Common myeloid progenitor, CD34-positive (primary cell): ENCODE data around the gene CLEC7A. TPM values are rescaled to one million over a fixed set of nuclear protein-coding genes. Genes with fewer than 3 reads are reported as not detected.

ENCODE experiments used
- CTCF ChIA-PET: fragments of 350-600 bp; sonication (Branson Sonifier 250); formaldehyde crosslinking; loops from one replicate; lab custom pipeline; 2021; ENCODE audit warnings: antibody characterized with exemption; lab: Charles Lee
- POLR2A ChIA-PET: fragments of 350-600 bp; sonication (Branson Sonifier 250); formaldehyde crosslinking; loops from one replicate; lab custom pipeline; 2021; ENCODE audit warnings: antibody characterized with exemption; lab: Charles Lee
- DNase-seq, 3 donors: peaks; one replicate each; pipeline versions ENCODE4 v3.0.0 to v3.0.0-alpha.2; 2013
- H3K27ac ChIP-seq, 2 experiments: 1 replicate in 1 of 2; 2 replicates in 1 of 2; pipeline ENCODE4 v1.7.0; 2013; ENCODE audit warnings: inconsistent platforms in 2 of 2, low read length in 2 of 2, mild to moderate bottlenecking in 2 of 2, low read depth in 1 of 2, moderate library complexity in 1 of 2; ENCODE audit not compliant: severe bottlenecking in 2 of 2, insufficient read depth in 1 of 2, poor library complexity in 1 of 2
- H3K27me3 ChIP-seq, 5 experiments: replicated peaks in 2 of 5; 1 replicate in 3 of 5; 2 replicates in 2 of 5; pipeline versions ENCODE4 v1.6.1 to v1.7.0; 2013; ENCODE audit warnings: low read length in 4 of 5, mild to moderate bottlenecking in 2 of 5, moderate library complexity in 2 of 5, inconsistent platforms in 1 of 5; ENCODE audit not compliant: insufficient read depth in 5 of 5, control insufficient read depth in 4 of 5
- H3K36me3 ChIP-seq, 4 experiments: 1 replicate in 2 of 4; 2 replicates in 2 of 4; pipeline versions ENCODE4 v1.6.1 to v1.7.0; 2013; ENCODE audit warnings: low read length in 3 of 4, control low read depth in 1 of 4, mild to moderate bottlenecking in 1 of 4; ENCODE audit not compliant: control insufficient read depth in 4 of 4, insufficient read depth in 4 of 4
- H3K4me1 ChIP-seq, 4 experiments: 1 replicate in 3 of 4; 2 replicates in 1 of 4; pipeline versions ENCODE4 v1.6.1 to v1.7.1; 2013; ENCODE audit warnings: low read length in 3 of 4, mild to moderate bottlenecking in 3 of 4, control low read depth in 1 of 4, inconsistent platforms in 1 of 4, moderate library complexity in 1 of 4; ENCODE audit not compliant: control insufficient read depth in 4 of 4, insufficient read depth in 4 of 4; ENCODE audit errors: control extremely low read depth in 1 of 4
- H3K4me3 ChIP-seq, 7 experiments: 1 replicate in 4 of 7; 2 replicates in 3 of 7; pipeline versions ENCODE4 v1.5.1 to v1.7.0; 2013; ENCODE audit warnings: mild to moderate bottlenecking in 7 of 7, low read length in 6 of 7, moderate library complexity in 6 of 7, inconsistent platforms in 2 of 7, low read depth in 2 of 7, control low read depth in 1 of 7; ENCODE audit not compliant: insufficient read depth in 4 of 7, control insufficient read depth in 1 of 7; ENCODE audit errors: extremely low read depth in 1 of 7
- H3K9me3 ChIP-seq, 5 experiments: 1 replicate in 4 of 5; 2 replicates in 1 of 5; pipeline versions ENCODE4 v1.6.1 to v1.7.1; 2013; ENCODE audit warnings: low read length in 4 of 5, mild to moderate bottlenecking in 2 of 5, inconsistent platforms in 1 of 5, low read depth in 1 of 5, moderate library complexity in 1 of 5; ENCODE audit not compliant: control insufficient read depth in 4 of 5, insufficient read depth in 2 of 5; ENCODE audit errors: control extremely low read depth in 1 of 5
- WGBS: methylation state at CpG from one replicate; pipeline ENCODE4 v1.1.5; 2013; ENCODE audit not compliant: insufficient coverage; 5-methylcytosine and 5-hydroxymethylcytosine counted together
- polyA plus RNA-seq: library from polyadenylated mRNA; unstranded; fragments of 120-200 nt; gene quantifications from one replicate; pipeline ENCODE4 v1.2.1, GENCODE V29; 2013

CLEC7A gene
- 6.1 TPM for polyA plus RNA-seq

- peak within 1 kb of the TSS; percentile 5 to 28 for H3K27ac ChIP-seq
- peak within 1 kb of the TSS in 4 of 7 experiments; percentile 2 to 59 (median 48) for H3K4me3 ChIP-seq
- ChIA-PET POLR2A (no interaction called here), CTCF (interaction anchor here (0.8 to 2.5 kb wide), 10 partner anchors 9 to 98 kb away, joined by 3 to 23 read pairs (median 3); no protein-coding TSS in a partner anchor)
- no peaks in the 10 kb centered on the region for H3K27me3 ChIP-seq
- H3K36me3 ChIP-seq: no peaks in the 10 kb centered on the region
- DNase-seq: peak in 2 of 3 donors; percentile 53 to 61
- WGBS: 0% methylated on average over 1 of the region's 1 CpG
- peaks cover 24 to 39% (median 35%) of the 10 kb centered on the region in 4 experiments for H3K4me1 ChIP-seq
- H3K9me3 ChIP-seq: no peaks in the 10 kb centered on the region
Observed at GRCh38 chr12:10130042-10130441, at the start of gene CLEC7A. Gene CLEC7A, minus strand, starts transcription at chr12:10130199. Its CDS starts 117 bp downstream, at chr12:10130082.

- DNase-seq: no peak
- ChIA-PET POLR2A (interaction anchor here (0.6 kb wide), 1 partner anchor 51 kb away, joined by 3 read pairs; no protein-coding TSS in a partner anchor), CTCF (no interaction called here)
- peaks cover 0 to 4% (median 0%) of the 10 kb centered on the region in 4 experiments for H3K4me1 ChIP-seq
- H3K36me3 ChIP-seq: no peaks in the 10 kb centered on the region
- no peak overlapping the region for H3K4me3 ChIP-seq
- peaks cover 0 to 2% (median 0%) of the 10 kb centered on the region in 5 experiments for H3K27me3 ChIP-seq
- H3K9me3 ChIP-seq: no peaks in the 10 kb centered on the region
- WGBS: 96% methylated on average over 2 of the region's 5 CpGs
- H3K27ac ChIP-seq: no peak overlapping the region
Observed at GRCh38 chr12:10179776-10180181, 49.8 kb upstream of the CLEC7A start.

DNA sequence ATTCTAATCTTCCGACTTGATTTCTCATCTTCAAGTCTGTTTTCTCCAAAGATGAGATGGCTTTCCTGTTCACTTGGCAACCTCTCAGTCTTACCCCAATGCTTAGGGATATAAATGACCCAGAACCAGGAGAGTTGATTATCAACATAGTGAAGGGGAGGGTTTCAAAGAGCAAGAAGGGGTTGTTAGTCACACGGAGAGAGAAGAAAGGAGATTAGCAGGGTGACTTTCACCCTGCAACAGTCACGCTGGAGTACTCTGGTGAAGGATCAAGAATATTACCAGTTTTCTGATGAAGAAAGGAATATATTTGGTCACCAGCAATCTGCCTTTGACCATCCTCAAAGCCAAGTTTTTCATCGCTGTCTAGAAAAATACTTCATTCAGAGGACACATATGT lies 48.8 kb upstream of the CLEC7A start, which contains the start of gene TMEM52B:
Gene TMEM52B (plus strand): TSS at position 212 of the 400 bp plus-strand sequence. CDS start 543 bp downstream, outside the sequence.
- Histone ChIP-seq H3K27ac (no peak within 1 kb of the TSS), H3K4me3 (no peak within 1 kb of the TSS), H3K9me3 (no peaks in the 10 kb centered on the region), H3K27me3 (peaks cover 0 to 2% (median 0%) of the 10 kb centered on the region in 5 experiments), H3K36me3 (no peaks in the 10 kb centered on the region), H3K4me1 (no peaks in the 10 kb centered on the region)
- WGBS: 90% methylated on average over 2 of the region's 4 CpGs
- CTCF ChIA-PET: no interaction called here
- POLR2A ChIA-PET: no interaction called here
- DNase-seq: no peak

DNA sequence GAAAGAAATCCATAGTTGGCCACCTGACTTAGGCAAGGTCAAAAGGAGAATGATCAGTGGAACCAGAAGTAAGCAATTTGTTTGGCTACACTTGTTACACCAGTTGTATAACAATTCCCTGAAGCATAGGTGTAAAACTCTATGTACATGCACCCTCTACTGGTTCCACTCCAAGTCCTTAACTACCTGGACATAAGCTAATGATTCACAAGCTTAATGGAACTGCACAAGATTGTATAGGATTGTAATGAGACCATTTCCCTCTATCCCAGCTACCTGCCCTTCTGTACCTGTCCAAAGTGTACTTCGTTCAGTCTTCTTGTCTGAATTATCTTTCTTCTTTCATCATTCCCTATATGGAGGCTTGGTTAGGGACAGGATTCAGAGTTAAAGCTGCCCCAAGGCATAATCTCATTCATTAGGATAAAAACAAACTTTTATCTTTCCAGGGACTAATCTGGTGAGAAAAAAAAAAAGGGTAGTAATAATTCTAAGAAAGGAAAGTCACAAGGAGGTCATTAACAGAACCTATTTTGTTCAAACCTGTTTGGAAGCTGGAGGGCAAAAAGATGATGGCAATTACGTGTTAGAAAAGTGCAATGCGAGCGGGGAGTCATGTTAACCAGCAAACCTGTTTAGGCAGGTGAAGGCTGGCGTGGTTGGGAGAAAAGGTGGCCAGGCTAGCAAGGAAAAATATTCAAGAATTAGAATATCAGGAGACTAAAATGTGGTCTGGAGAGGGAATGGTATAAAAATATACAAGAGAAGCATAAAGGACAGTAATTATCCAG lies 46.0 kb upstream of the CLEC7A start:
- Histone ChIP-seq H3K27me3 (peaks cover 0 to 2% (median 0%) of the 10 kb centered on the region in 5 experiments), H3K27ac (no peak overlapping the region), H3K36me3 (no peaks in the 10 kb centered on the region), H3K4me3 (no peak overlapping the region), H3K4me1 (no peaks in the 10 kb centered on the region), H3K9me3 (no peaks in the 10 kb centered on the region)
- 98% methylated on average over 4 of the region's 5 CpGs for WGBS
- ChIA-PET CTCF (interaction anchor here (0.5 to 2.7 kb wide), 5 partner anchors 10 to 267 kb away, joined by 3 to 8 read pairs (median 5); no protein-coding TSS in a partner anchor), POLR2A (no interaction called here)
- no peak for DNase-seq

GRCh38 chr12:10174986-10175614 lies 45.1 kb upstream of the CLEC7A start:
- H3K4me3 ChIP-seq: no peak overlapping the region
- H3K36me3 ChIP-seq: no peaks in the 10 kb centered on the region
- WGBS: no CpG with 5 or more reads among the region's 2 CpGs
- ChIA-PET POLR2A (no interaction called here), CTCF (interaction anchor here (1.0 to 2.7 kb wide), 2 partner anchors 11 to 14 kb away, joined by 5 to 8 read pairs; no protein-coding TSS in a partner anchor)
- H3K27me3 ChIP-seq: peaks cover 0 to 2% (median 0%) of the 10 kb centered on the region in 5 experiments
- H3K27ac ChIP-seq: no peak overlapping the region
- H3K9me3 ChIP-seq: no peaks in the 10 kb centered on the region
- no peak for DNase-seq
- H3K4me1 ChIP-seq: no peaks in the 10 kb centered on the region

DNA sequence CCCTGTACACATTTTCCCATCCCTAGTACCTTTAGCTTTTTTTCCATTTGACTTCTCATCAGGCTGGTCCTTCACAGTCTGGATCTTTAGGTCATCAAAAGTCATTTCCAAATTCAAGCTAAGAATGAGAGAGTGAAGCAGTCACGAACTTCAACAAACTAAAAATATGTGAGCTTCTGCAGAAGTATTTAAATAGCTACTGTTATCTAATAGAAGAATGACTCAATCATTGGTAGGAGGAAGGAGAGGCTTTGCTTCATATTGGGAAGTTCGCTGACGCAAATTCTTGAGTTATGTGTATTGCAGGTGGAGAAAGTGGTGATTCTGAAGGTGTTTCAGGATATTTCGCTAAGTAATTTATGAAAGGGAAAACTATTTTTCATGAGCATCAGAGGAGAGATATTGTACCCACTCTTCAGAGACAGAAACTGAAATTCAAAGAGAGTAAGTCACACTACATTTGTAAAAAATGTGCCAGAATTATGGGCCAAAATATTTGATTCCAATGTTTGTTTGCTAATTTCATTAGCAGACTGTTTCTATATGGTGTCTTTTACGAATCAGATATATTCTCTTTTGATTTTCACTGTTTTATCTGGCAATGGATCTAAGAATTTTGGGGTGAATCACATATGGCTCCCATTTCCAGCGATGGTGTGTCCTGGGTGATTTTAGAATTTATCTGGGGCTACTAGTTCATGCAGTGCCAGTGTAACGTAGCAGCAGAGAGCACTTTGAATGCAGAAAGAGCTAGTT lies 42.2 kb upstream of the CLEC7A start, which contains the start of gene OLR1:
Gene OLR1 (minus strand): TSS at position 160 of the 756 bp plus-strand sequence. CDS start 55 bp downstream, at position 105.
- 95% methylated on average over 3 of the region's 7 CpGs for WGBS
- ChIA-PET CTCF (interaction anchor here (0.8 to 1.2 kb wide), 3 partner anchors 19 to 24 kb away, joined by 3 read pairs; no protein-coding TSS in a partner anchor), POLR2A (no interaction called here)
- no peaks in the 10 kb centered on the region for H3K36me3 ChIP-seq
- no peak within 1 kb of the TSS for H3K27ac ChIP-seq
- H3K4me1 ChIP-seq: no peaks in the 10 kb centered on the region
- DNase-seq: no peak
- no peak within 1 kb of the TSS for H3K4me3 ChIP-seq
- peaks cover 0 to 2% (median 0%) of the 10 kb centered on the region in 5 experiments for H3K27me3 ChIP-seq
- H3K9me3 ChIP-seq: no peaks in the 10 kb centered on the region
